Brain microvascular endothelial cell (primary cell): ENCODE results near the gene TNFAIP8L3.

ENCODE experiments used
- DNase-seq: peaks from one replicate; pipeline ENCODE4 v3.0.0-alpha.2; 2020
- H3K27ac ChIP-seq: fragments of 250-450 bp; sonication (Bioruptor Pico); 2 replicates; pipeline ENCODE4 v1.5.1; 2020; ENCODE audit warnings: mild to moderate bottlenecking, moderate library complexity
- H3K27me3 ChIP-seq: fragments of 250-450 bp; sonication (Bioruptor Pico); replicated peaks from 2 replicates; pipeline ENCODE4 v1.5.1; 2020; ENCODE audit warnings: mild to moderate bottlenecking
- H3K36me3 ChIP-seq: fragments of 250-450 bp; sonication (Bioruptor Pico); replicated peaks from 2 replicates; pipeline ENCODE4 v1.5.1; 2020; ENCODE audit warnings: mild to moderate bottlenecking
- H3K4me3 ChIP-seq: 2 replicates; pipeline ENCODE4 v1.5.1; 2011; ENCODE audit warnings: low read depth, mild to moderate bottlenecking, control low read depth, low read length, moderate library complexity
- in situ Hi-C: cut with HindIII; loops from 2 replicates; pipeline ENCODE4 v1.10.0; 2017; ENCODE audit warnings: low sequenced_read_pairs, low pct_ligation_motif_present
- TF ChIP-seq, protein P1 (sequence below): IDR thresholded peaks from 2 replicates; pipeline ENCODE4 v1.5.1; 2011; ENCODE audit warnings: low read depth, mild to moderate bottlenecking, moderate library complexity, low read length, control low read depth, inconsistent platforms; ENCODE audit errors: missing control alignments

TNFAIP8L3 gene

GRCh38 chr15:51104512-51104911 is 9.8 kb upstream of the TNFAIP8L3 start:
- in situ Hi-C loops: no loop called here
- TF ChIP-seq, protein P1, sequence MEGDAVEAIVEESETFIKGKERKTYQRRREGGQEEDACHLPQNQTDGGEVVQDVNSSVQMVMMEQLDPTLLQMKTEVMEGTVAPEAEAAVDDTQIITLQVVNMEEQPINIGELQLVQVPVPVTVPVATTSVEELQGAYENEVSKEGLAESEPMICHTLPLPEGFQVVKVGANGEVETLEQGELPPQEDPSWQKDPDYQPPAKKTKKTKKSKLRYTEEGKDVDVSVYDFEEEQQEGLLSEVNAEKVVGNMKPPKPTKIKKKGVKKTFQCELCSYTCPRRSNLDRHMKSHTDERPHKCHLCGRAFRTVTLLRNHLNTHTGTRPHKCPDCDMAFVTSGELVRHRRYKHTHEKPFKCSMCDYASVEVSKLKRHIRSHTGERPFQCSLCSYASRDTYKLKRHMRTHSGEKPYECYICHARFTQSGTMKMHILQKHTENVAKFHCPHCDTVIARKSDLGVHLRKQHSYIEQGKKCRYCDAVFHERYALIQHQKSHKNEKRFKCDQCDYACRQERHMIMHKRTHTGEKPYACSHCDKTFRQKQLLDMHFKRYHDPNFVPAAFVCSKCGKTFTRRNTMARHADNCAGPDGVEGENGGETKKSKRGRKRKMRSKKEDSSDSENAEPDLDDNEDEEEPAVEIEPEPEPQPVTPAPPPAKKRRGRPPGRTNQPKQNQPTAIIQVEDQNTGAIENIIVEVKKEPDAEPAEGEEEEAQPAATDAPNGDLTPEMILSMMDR: no peak
- no peak overlapping the region for H3K27ac ChIP-seq

GRCh38 chr15:51103330-51103729 is 8.6 kb upstream of the TNFAIP8L3 start:
- Histone ChIP-seq H3K4me3 (no peak overlapping the region), H3K27me3 (no peaks in the 10 kb centered on the region), H3K27ac (no peak overlapping the region), H3K36me3 (no peaks in the 10 kb centered on the region)
- in situ Hi-C loops: no loop called here
- DNase-seq: no peak
- TF ChIP-seq, protein P1: no peak

More at GRCh38 chr15:51104512-51104911, 9.8 kb upstream of the TNFAIP8L3 start:
- H3K36me3 ChIP-seq: no peaks in the 10 kb centered on the region
- DNase-seq: no peak
- H3K4me3 ChIP-seq: no peak overlapping the region
- H3K27me3 ChIP-seq: no peaks in the 10 kb centered on the region

DNA sequence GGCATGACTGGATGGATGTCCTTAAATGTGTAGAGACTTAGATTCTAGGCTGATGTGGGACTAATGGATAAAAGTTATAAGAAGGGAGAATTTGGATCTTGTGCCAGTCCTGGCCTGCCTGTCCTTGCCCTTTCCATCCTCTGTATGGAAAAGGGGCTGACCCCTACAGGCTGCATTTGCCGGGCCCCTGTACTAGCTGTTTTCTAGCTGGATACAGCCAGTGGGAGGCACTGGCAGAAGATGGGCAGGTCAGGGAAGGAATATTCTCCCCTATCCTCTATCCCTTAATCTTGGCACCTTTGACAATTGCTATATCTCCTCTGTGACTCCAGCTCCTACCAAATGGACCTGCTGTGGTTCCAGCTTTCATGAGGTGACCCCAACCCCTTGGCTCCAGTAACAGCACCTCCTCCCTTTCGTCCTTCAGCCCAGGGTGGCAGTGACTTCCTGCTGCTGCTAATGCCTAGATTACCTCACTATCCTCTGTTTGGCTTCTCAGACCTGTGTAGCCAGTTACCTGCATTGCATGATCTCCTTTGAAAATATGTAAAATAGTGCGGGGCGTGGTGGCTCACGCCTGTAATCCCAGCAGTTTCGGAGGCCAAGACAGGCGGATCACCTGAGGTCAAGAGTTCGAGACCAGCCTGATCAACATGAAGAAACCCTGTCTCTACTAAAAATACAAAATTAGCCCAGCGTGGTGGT is 6.2 kb upstream of the TNFAIP8L3 start:
- TF ChIP-seq, protein P1: no peak
- Histone ChIP-seq H3K27me3 (no peaks in the 10 kb centered on the region), H3K4me3 (no peak overlapping the region), H3K36me3 (no peaks in the 10 kb centered on the region), H3K27ac (no peak overlapping the region)
- DNase-seq: no peak
- in situ Hi-C loops: no loop called here

DNA sequence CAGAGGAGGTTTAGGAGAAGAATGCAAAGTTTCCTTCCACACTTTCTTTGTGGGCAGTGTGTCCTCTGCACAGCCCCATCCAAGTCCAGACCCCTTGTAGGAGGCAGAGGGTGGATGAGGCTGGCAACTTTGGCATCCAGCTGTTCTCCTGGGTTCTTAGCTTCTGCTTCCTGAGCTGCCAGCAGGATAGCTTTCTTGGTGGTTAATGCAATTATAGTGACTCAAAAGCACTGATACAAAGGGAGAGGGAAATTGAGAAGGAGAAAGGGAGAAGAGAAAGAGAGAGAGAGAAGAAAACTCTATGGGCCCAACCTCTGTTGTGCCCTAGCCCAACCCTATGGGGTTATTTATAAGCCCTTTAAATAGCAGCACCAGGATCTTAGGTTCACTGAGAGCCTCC is 4.5 kb upstream of the TNFAIP8L3 start:
- H3K4me3 ChIP-seq: no peak overlapping the region
- in situ Hi-C loops: no loop called here
- no peak overlapping the region for H3K27ac ChIP-seq
- TF ChIP-seq, protein P1: no peak
- no peaks in the 10 kb centered on the region for H3K36me3 ChIP-seq
- no peaks in the 10 kb centered on the region for H3K27me3 ChIP-seq
- no peak for DNase-seq

DNA sequence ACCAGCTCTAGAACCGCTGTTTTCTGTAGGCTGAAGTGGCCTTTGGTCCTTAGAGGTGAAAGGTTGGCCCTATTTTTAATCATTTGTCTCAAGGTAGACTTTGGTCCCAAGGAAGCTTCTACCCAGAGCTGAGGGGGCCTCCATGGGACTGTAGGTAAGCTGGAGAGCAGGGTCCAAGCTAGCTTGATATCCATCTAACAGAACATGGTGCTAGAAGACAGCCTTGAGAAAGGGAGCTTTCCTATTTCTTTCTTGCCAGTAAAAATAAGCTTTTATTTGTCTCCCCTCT is 3.6 kb upstream of the TNFAIP8L3 start:
- DNase-seq: no peak
- Histone ChIP-seq H3K36me3 (no peaks in the 10 kb centered on the region), H3K27me3 (peaks cover 5% of the 10 kb centered on the region), H3K27ac (no peak overlapping the region), H3K4me3 (no peak overlapping the region)
- in situ Hi-C loops: no loop called here
- TF ChIP-seq, protein P1: no peak
